Type B pancreatic cell (in vitro differentiated cells): ENCODE data around the gene PLXNA2. TPM values are rescaled to one million over a fixed set of nuclear protein-coding genes. Genes with fewer than 3 reads are reported as not detected.

ENCODE experiments used
- DNase-seq: peaks from one replicate; pipeline ENCODE4 v3.0.0; 2021; ENCODE audit warnings: mixed read lengths; ENCODE audit not compliant: unreplicated experiment; ENCODE audit errors: extremely low spot score
- H3K27ac Mint-ChIP-seq: 2 replicates; pipeline ENCODE4 v1.8.0; 2021; ENCODE audit warnings: mild to moderate bottlenecking, mixed read lengths
- H3K27me3 Mint-ChIP-seq: 2 replicates; pipeline ENCODE4 v1.8.0; 2021; ENCODE audit warnings: mixed read lengths
- H3K36me3 Mint-ChIP-seq: 2 replicates; pipeline ENCODE4 v1.8.0; 2021; ENCODE audit warnings: mixed read lengths
- H3K4me1 Mint-ChIP-seq: one replicate; pipeline ENCODE4 v1.8.0; 2021; ENCODE audit warnings: mixed read lengths; ENCODE audit not compliant: unreplicated experiment
- H3K4me3 Mint-ChIP-seq: 2 replicates; pipeline ENCODE4 v1.8.0; 2021; ENCODE audit warnings: mild to moderate bottlenecking, mixed read lengths
- H3K9me3 Mint-ChIP-seq: 2 replicates; pipeline ENCODE4 v1.8.0; 2021; ENCODE audit warnings: mixed read lengths
- total RNA-seq: library from RNA; stranded (reverse); gene quantifications from 2 replicates; pipeline ENCODE4 v1.2.1, GENCODE V29; 2021; ENCODE audit warnings: low replicate concordance
- TF ChIP-seq, protein P1 (sequence below): fragments of 200-600 bp; sonication (generic); conservative IDR thresholded peaks from 2 replicates; pipeline ENCODE4 v1.5.0; 2021; ENCODE audit warnings: antibody characterized with exemption, mild to moderate bottlenecking

The PLXNA2 gene
- total RNA-seq, 1 donor from 2014 or later: 80.1 TPM

DNA sequence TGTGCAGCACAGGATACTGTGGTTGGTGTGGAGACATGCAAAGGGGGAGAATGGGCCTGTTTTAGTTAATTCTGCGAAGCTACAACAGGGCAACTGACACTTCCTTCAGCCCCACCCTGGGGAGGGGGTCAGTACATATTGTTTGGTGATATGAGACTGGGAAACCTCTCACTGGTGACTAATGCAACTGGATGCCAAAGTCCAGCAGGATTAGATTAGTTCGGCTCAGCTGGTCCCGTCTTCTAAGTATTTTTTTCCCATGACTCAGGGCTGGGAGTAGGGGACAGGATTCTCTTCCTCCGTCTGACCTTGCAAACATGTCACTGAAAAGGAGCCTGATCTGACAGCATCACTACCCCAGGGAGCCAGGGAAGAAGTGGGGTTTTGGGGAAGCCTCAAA is 43.0 kb downstream of the PLXNA2 start:
- H3K36me3 Mint-ChIP-seq: peaks cover 38% of the 10 kb centered on the region
- H3K27ac Mint-ChIP-seq: peak overlapping the region; percentile 79
- peaks cover 45% of the 10 kb centered on the region for H3K4me1 Mint-ChIP-seq
- H3K27me3 Mint-ChIP-seq: no peaks in the 10 kb centered on the region
- H3K9me3 Mint-ChIP-seq: no peaks in the 10 kb centered on the region
- TF ChIP-seq, protein P1, sequence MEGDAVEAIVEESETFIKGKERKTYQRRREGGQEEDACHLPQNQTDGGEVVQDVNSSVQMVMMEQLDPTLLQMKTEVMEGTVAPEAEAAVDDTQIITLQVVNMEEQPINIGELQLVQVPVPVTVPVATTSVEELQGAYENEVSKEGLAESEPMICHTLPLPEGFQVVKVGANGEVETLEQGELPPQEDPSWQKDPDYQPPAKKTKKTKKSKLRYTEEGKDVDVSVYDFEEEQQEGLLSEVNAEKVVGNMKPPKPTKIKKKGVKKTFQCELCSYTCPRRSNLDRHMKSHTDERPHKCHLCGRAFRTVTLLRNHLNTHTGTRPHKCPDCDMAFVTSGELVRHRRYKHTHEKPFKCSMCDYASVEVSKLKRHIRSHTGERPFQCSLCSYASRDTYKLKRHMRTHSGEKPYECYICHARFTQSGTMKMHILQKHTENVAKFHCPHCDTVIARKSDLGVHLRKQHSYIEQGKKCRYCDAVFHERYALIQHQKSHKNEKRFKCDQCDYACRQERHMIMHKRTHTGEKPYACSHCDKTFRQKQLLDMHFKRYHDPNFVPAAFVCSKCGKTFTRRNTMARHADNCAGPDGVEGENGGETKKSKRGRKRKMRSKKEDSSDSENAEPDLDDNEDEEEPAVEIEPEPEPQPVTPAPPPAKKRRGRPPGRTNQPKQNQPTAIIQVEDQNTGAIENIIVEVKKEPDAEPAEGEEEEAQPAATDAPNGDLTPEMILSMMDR: no peak
- DNase-seq: no peak
- peak overlapping the region; percentile 24 for H3K4me3 Mint-ChIP-seq

- TF ChIP-seq, protein P1: no peak
- DNase-seq: no peak
- Mint-ChIP-seq H3K4me3 (no peak overlapping the region), H3K27me3 (no peaks in the 10 kb centered on the region), H3K27ac (peak overlapping the region; percentile 68), H3K36me3 (peaks cover 42% of the 10 kb centered on the region), H3K4me1 (peaks cover 45% of the 10 kb centered on the region), H3K9me3 (no peaks in the 10 kb centered on the region)
These were observed 44.1 kb downstream of the PLXNA2 start for GRCh38 chr1:208200116-208200515.

- TF ChIP-seq, protein P1: no peak
- H3K36me3 Mint-ChIP-seq: peaks cover 44% of the 10 kb centered on the region
- H3K9me3 Mint-ChIP-seq: no peaks in the 10 kb centered on the region
- DNase-seq: no peak
- H3K4me1 Mint-ChIP-seq: peaks cover 38% of the 10 kb centered on the region
- H3K27me3 Mint-ChIP-seq: no peaks in the 10 kb centered on the region
- H3K4me3 Mint-ChIP-seq: peak overlapping the region; percentile 7
- H3K27ac Mint-ChIP-seq: no peak overlapping the region
These were observed 45.9 kb downstream of the PLXNA2 start for GRCh38 chr1:208198236-208198635.

GRCh38 chr1:208194944-208195343 is 49.2 kb downstream of the PLXNA2 start:
- H3K27ac Mint-ChIP-seq: no peak overlapping the region
- peaks cover 30% of the 10 kb centered on the region for H3K4me1 Mint-ChIP-seq
- DNase-seq: no peak
- H3K27me3 Mint-ChIP-seq: no peaks in the 10 kb centered on the region
- no peak overlapping the region for H3K4me3 Mint-ChIP-seq
- TF ChIP-seq, protein P1: no peak
- no peaks in the 10 kb centered on the region for H3K9me3 Mint-ChIP-seq
- H3K36me3 Mint-ChIP-seq: peaks cover 42% of the 10 kb centered on the region

DNA sequence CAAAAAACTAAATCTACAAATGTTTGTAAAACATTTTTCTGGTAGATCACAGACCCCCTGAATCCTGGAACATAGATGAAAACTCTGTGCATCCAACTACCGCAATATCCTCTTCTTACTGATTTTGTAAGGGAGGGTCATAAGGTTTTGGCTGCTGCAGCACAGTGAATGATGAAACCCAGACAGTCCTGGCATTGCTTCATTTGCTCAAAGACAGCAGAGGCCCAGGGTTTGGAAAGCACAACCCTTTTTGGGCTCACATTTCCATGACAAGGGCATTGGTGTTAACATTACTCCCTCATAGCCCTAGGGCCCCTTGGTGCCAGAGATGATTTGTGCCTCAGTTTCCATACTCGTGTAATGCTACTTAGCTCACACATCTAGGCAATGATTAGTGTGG is 51.2 kb downstream of the PLXNA2 start:
- Mint-ChIP-seq H3K4me1 (peaks cover 34% of the 10 kb centered on the region), H3K9me3 (no peaks in the 10 kb centered on the region), H3K36me3 (peaks cover 46% of the 10 kb centered on the region), H3K27me3 (no peaks in the 10 kb centered on the region), H3K4me3 (no peak overlapping the region), H3K27ac (no peak overlapping the region)
- DNase-seq: no peak
- TF ChIP-seq, protein P1: no peak

DNA sequence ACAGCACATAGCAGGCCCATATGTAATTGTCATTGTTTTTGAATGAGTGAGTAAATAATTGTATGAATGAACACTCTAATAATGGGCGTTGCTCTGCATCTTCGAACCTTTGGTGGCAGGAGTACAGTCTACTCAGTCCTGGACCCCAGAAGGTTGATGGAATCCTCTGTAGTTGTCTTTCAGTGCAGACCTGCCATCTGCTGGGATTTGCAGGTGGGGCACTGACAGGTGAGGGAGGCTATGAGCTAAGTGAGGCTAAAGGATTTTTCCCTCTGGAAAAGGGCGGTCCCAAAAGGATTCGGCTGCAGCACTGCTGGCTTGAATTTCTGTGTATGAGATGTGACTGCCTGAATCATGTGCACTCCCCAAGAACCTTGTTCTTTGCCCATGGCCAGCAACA is 53.4 kb downstream of the PLXNA2 start:
- Mint-ChIP-seq H3K4me1 (peaks cover 46% of the 10 kb centered on the region), H3K9me3 (no peaks in the 10 kb centered on the region), H3K36me3 (peaks cover 51% of the 10 kb centered on the region), H3K4me3 (no peak overlapping the region), H3K27me3 (no peaks in the 10 kb centered on the region), H3K27ac (no peak overlapping the region)
- TF ChIP-seq, protein P1: no peak
- DNase-seq: no peak
